HEK293T (cell line): ENCODE results near the gene NKAIN2.
"Not testable (repeated sequence)": the region's sequence is repeated elsewhere in the genome, so short reads cannot be mapped to it uniquely, and the experiment has no call there.

Experiments
- CTCF ChIA-PET: fragments of 350-600 bp; formaldehyde crosslinking; extraction: SDS; loops from one replicate; lab custom pipeline; 2021; ENCODE audit warnings: antibody characterized with exemption, inconsistent platforms; lab: Yijun Ruan, JAX
- POLR2A ChIA-PET: fragments of 350-600 bp; formaldehyde crosslinking; extraction: SDS; loops from one replicate; lab custom pipeline; 2020; ENCODE audit warnings: antibody characterized with exemption, inconsistent platforms; lab: Yijun Ruan, JAX
- DNase-seq: peaks from one replicate; pipeline ENCODE4 v3.0.0; 2012; ENCODE audit warnings: mixed read lengths; ENCODE audit errors: extremely low spot score
- ARNT ChIP-seq: fragments of 450-650 bp; IDR thresholded peaks from 2 replicates; pipeline ENCODE4 v1.6.1; 2017; ENCODE audit warnings: mild to moderate bottlenecking
- BHLHE40 ChIP-seq: fragments of 450-650 bp; IDR thresholded peaks from 2 replicates; pipeline ENCODE4 v1.6.1; 2016; ENCODE audit warnings: mild to moderate bottlenecking, moderate library complexity, borderline replicate concordance
- CTBP1 ChIP-seq: fragments of 450-650 bp; IDR thresholded peaks from 2 replicates; pipeline ENCODE4 v1.6.1; 2016; ENCODE audit warnings: borderline replicate concordance
- ELF4 ChIP-seq: fragments of 450-650 bp; IDR thresholded peaks from 2 replicates; pipeline ENCODE4 v1.6.1; 2017; ENCODE audit warnings: antibody characterized with exemption
- FOXA1 ChIP-seq: fragments of 450-650 bp; IDR thresholded peaks from 2 replicates; pipeline ENCODE4 v1.6.1; 2016; ENCODE audit warnings: mild to moderate bottlenecking
- FOXK2 ChIP-seq: fragments of 450-650 bp; IDR thresholded peaks from 2 replicates; pipeline ENCODE4 v1.6.1; 2016; ENCODE audit warnings: mild to moderate bottlenecking
- FOXM1 ChIP-seq: fragments of 450-650 bp; IDR thresholded peaks from 2 replicates; pipeline ENCODE4 v1.6.1; 2017; ENCODE audit warnings: mild to moderate bottlenecking, borderline replicate concordance
- HDGF ChIP-seq: fragments of 450-650 bp; IDR thresholded peaks from 2 replicates; pipeline ENCODE4 v1.6.1; 2017; ENCODE audit warnings: antibody characterized with exemption, borderline replicate concordance
- L3MBTL2 ChIP-seq: fragments of 450-650 bp; conservative IDR thresholded peaks from 2 replicates; pipeline ENCODE4 v1.6.1; 2016; ENCODE audit warnings: mild to moderate bottlenecking
- LEF1 ChIP-seq: fragments of 450-650 bp; IDR thresholded peaks from 2 replicates; pipeline ENCODE4 v1.6.1; 2017; ENCODE audit warnings: mild to moderate bottlenecking, borderline replicate concordance
- NFRKB ChIP-seq: fragments of 450-650 bp; IDR thresholded peaks from 2 replicates; pipeline ENCODE4 v1.6.1; 2016; ENCODE audit warnings: mild to moderate bottlenecking, moderate library complexity
- SP1 ChIP-seq: fragments of 450-650 bp; IDR thresholded peaks from 2 replicates; pipeline ENCODE4 v1.6.1; 2017
- SUZ12 ChIP-seq: fragments of 450-650 bp; IDR thresholded peaks from 2 replicates; pipeline ENCODE4 v1.6.1; 2016; ENCODE audit warnings: mild to moderate bottlenecking
- TARDBP ChIP-seq: fragments of 450-650 bp; IDR thresholded peaks from 2 replicates; pipeline ENCODE4 v1.6.1; 2016
- ZNF384 ChIP-seq: fragments of 450-650 bp; IDR thresholded peaks from 2 replicates; pipeline ENCODE4 v1.6.1; 2016
- TF ChIP-seq, protein P1 (sequence below): fragments of 450-650 bp; IDR thresholded peaks from 2 replicates; pipeline ENCODE4 v1.6.1; 2016

Gene NKAIN2

DNA sequence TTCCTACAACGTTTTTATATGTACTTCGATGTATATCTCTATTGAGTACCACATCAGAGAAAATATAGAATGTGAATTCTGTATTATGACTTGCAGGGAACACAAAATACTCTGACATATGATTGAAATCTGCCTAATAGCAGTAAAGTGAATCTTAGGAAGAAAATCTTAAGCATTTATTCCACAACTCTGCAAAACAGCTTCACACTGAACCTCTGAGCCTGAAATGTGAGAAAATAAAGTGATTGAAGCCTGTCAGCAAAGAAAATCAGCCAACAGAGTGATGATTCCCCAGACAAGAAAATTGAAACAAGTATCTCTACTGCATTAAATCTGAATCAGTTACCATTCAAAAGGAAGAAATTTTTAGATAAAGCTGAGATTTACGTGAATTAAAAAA lies 659.1 kb downstream of the NKAIN2 start:
- no peak for DNase-seq

DNA sequence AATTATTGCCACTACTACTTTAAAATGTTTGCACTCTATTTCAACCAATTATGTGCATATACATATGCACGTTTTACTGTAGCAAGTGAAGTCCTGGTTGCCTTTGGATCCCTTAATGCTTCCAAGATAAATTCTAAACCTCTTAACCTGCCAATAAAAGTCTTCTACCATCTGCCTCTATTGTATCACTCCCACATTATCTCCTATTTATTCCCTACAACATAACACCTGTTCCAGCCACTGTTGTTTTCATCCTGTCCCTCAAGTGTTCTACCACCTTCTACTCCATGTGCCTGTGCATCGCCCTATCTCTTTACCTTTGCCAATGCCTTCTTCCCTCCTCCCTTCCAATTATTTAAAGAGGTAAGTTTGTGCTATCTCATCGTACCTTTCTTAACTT lies 659.6 kb downstream of the NKAIN2 start:
- DNase-seq = no peak
- TF ChIP-seq L3MBTL2 (no peak), TARDBP (no peak), FOXM1 (no peak), NFRKB (no peak), FOXA1 (no peak), CTBP1 (no peak), BHLHE40 (no peak), HDGF (no peak), SP1 (no peak), ZNF384 (no peak), SUZ12 (no peak), ELF4 (no peak), FOXK2 (no peak), ARNT (no peak), LEF1 (no peak)
- TF ChIP-seq, protein P1, sequence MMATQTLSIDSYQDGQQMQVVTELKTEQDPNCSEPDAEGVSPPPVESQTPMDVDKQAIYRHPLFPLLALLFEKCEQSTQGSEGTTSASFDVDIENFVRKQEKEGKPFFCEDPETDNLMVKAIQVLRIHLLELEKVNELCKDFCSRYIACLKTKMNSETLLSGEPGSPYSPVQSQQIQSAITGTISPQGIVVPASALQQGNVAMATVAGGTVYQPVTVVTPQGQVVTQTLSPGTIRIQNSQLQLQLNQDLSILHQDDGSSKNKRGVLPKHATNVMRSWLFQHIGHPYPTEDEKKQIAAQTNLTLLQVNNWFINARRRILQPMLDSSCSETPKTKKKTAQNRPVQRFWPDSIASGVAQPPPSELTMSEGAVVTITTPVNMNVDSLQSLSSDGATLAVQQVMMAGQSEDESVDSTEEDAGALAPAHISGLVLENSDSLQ = no peak
- ChIA-PET POLR2A (no interaction called here), CTCF (no interaction called here)

More for the DNA sequence above, 659.1 kb downstream of the NKAIN2 start:
- CTCF ChIA-PET = no interaction called here
- TF ChIP-seq L3MBTL2 = no peak
- no peak for TF ChIP-seq SP1
- TF ChIP-seq ELF4 = no peak
- no peak for TF ChIP-seq CTBP1
- TF ChIP-seq LEF1 = no peak
- no peak for TF ChIP-seq FOXA1
- TF ChIP-seq NFRKB = no peak
- TF ChIP-seq FOXK2 = no peak
- no peak for TF ChIP-seq ARNT
- no peak for TF ChIP-seq FOXM1
- no peak for TF ChIP-seq ZNF384
- no peak for TF ChIP-seq TARDBP
- TF ChIP-seq SUZ12 = no peak
- no peak for TF ChIP-seq HDGF
- no peak for TF ChIP-seq BHLHE40
- POLR2A ChIA-PET = no interaction called here

DNA sequence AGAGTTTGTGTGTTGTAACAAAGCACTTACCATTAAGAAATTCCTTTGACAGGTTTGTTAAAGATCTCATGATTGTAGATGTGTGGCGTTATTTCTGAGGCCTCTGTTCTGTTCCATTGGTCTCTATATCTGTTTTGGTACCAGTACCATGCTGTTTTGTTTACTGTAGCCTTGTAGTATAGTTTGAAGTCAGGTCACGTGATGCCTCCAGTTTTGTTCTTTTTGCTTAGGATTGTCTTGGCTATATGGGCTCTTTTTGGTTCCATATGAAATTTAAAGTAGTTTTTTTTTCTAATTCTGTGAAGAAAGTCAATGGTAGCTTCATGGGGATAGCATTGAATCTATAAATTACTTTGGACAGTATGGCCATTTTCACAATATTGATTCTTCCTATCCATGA lies 660.9 kb downstream of the NKAIN2 start:
- POLR2A ChIA-PET, CTCF ChIA-PET, DNase-seq: not testable (repeated sequence)

DNA sequence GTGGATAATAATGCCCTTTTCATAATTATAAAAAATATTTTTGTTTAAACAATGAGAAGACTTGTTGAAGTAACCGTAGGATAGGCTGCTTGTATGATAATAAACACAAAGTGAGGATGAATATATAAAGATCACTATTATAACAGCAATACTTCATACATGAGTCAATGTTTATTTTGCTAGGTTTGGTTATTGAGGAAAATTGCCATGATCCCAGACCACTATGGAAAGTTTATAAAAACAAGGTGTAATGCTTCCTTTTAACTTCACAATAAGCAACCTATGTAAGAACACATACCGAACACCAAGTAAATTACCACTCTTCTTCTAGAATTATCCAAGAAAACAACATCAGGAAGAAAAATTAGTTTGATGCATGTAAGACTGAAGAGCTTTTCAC lies 663.3 kb downstream of the NKAIN2 start:
- DNase-seq = no peak
- TF ChIP-seq HDGF (no peak), L3MBTL2 (no peak), TARDBP (no peak), FOXM1 (no peak), BHLHE40 (no peak), CTBP1 (no peak), NFRKB (no peak), ELF4 (no peak), ZNF384 (no peak), FOXA1 (no peak), SP1 (no peak), FOXK2 (no peak), LEF1 (no peak), ARNT (no peak), SUZ12 (no peak)
- TF ChIP-seq, protein P1 = no peak
- ChIA-PET CTCF (no interaction called here), POLR2A (no interaction called here)

GRCh38 chr6:124467366-124467765 lies 663.7 kb downstream of the NKAIN2 start:
- DNase-seq = no peak
- ChIA-PET CTCF (no interaction called here), POLR2A (no interaction called here)
- TF ChIP-seq LEF1 = no peak
- no peak for TF ChIP-seq NFRKB
- no peak for TF ChIP-seq FOXM1
- no peak for TF ChIP-seq ZNF384
- no peak for TF ChIP-seq FOXK2
- TF ChIP-seq SUZ12 = no peak
- TF ChIP-seq, protein P1 = no peak
- TF ChIP-seq TARDBP = no peak
- no peak for TF ChIP-seq FOXA1
- TF ChIP-seq HDGF = no peak
- TF ChIP-seq ELF4 = no peak
- no peak for TF ChIP-seq L3MBTL2

- CTCF ChIA-PET = no interaction called here
- no peak for DNase-seq
- POLR2A ChIA-PET = no interaction called here
- TF ChIP-seq BHLHE40 (no peak), SUZ12 (no peak), L3MBTL2 (no peak)
These were observed 667.1 kb downstream of the NKAIN2 start for GRCh38 chr6:124470803-124471202.

GRCh38 chr6:124475176-124475575 lies 671.5 kb downstream of the NKAIN2 start:
- TF ChIP-seq ELF4 = no peak
- TF ChIP-seq, protein P1 = no peak
- TF ChIP-seq CTBP1 = no peak
- TF ChIP-seq HDGF = no peak
- POLR2A ChIA-PET = no interaction called here
- CTCF ChIA-PET = interaction anchor here (0.9 kb wide), 1 partner anchor 673 kb away, joined by 3 read pairs; no protein-coding TSS in a partner anchor
- DNase-seq = no peak
